Activated T-cell treated with anti-CD3 and anti-CD28 coated beads for 1 hour (primary cell): Measurements from ENCODE around the gene PRKN.
"Not testable (repeated sequence)": the region's sequence is repeated elsewhere in the genome, so short reads cannot be mapped to it uniquely, and the experiment has no call there.

Experiments
- DNase-seq: peaks from one replicate; pipeline ENCODE4 v3.0.0-alpha.2; 2020; ENCODE audit warnings: low read depth

PRKN gene

GRCh38 chr6:161903584-161904212 lies 823.9 kb downstream of the PRKN start:
- DNase-seq, result no peak

GRCh38 chr6:161901740-161902426 lies 825.7 kb downstream of the PRKN start:
- DNase-seq, result no peak

- DNase-seq, result no peak
Observed at GRCh38 chr6:161894436-161894835, 833.1 kb downstream of the PRKN start.

- DNase-seq, result no peak
Observed at GRCh38 chr6:161891542-161891941, 836.0 kb downstream of the PRKN start.

- DNase-seq, result no peak
Observed at GRCh38 chr6:161890832-161891297, 836.7 kb downstream of the PRKN start.

- no peak for DNase-seq
Observed at GRCh38 chr6:161890133-161890831, 837.3 kb downstream of the PRKN start.

GRCh38 chr6:161889324-161889723 lies 838.2 kb downstream of the PRKN start:
- no peak for DNase-seq

- DNase-seq, result not testable (repeated sequence)
Observed at GRCh38 chr6:161886545-161886944, 841.0 kb downstream of the PRKN start.

GRCh38 chr6:161884782-161885181 lies 842.8 kb downstream of the PRKN start:
- DNase-seq, result no peak

GRCh38 chr6:161882196-161882765 lies 845.3 kb downstream of the PRKN start:
- no peak for DNase-seq

GRCh38 chr6:161880056-161880455 lies 847.5 kb downstream of the PRKN start:
- DNase-seq, result no peak

- DNase-seq, result no peak
Observed at GRCh38 chr6:161876231-161876630, 851.3 kb downstream of the PRKN start.

- no peak for DNase-seq
Observed at GRCh38 chr6:161870236-161870901, 857.2 kb downstream of the PRKN start.

GRCh38 chr6:161869491-161869890 lies 858.1 kb downstream of the PRKN start:
- DNase-seq, result no peak

- DNase-seq, result no peak
Observed at GRCh38 chr6:161866570-161866969, 861.0 kb downstream of the PRKN start.

GRCh38 chr6:161861061-161861460 lies 866.5 kb downstream of the PRKN start:
- DNase-seq, result not testable (repeated sequence)

- DNase-seq, result no peak
Observed at GRCh38 chr6:161853657-161854056, 873.9 kb downstream of the PRKN start.

- DNase-seq, result not testable (repeated sequence)
Observed at GRCh38 chr6:161851486-161851885, 876.1 kb downstream of the PRKN start.

GRCh38 chr6:161850562-161850961 lies 877.0 kb downstream of the PRKN start:
- no peak for DNase-seq

GRCh38 chr6:161847628-161848027 lies 879.9 kb downstream of the PRKN start:
- DNase-seq, result no peak

GRCh38 chr6:161844804-161845203 lies 882.8 kb downstream of the PRKN start:
- no peak for DNase-seq

GRCh38 chr6:161843066-161843465 lies 884.5 kb downstream of the PRKN start:
- DNase-seq, result no peak
